Kasumi-1 (cell line): ENCODE measurements around the gene BAG5.

Source experiments
- DNase-seq, 2 experiments: peaks; one replicate each; lab custom pipeline; 2025; lab: John Stamatoyannopoulos, UW

Gene BAG5

DNA sequence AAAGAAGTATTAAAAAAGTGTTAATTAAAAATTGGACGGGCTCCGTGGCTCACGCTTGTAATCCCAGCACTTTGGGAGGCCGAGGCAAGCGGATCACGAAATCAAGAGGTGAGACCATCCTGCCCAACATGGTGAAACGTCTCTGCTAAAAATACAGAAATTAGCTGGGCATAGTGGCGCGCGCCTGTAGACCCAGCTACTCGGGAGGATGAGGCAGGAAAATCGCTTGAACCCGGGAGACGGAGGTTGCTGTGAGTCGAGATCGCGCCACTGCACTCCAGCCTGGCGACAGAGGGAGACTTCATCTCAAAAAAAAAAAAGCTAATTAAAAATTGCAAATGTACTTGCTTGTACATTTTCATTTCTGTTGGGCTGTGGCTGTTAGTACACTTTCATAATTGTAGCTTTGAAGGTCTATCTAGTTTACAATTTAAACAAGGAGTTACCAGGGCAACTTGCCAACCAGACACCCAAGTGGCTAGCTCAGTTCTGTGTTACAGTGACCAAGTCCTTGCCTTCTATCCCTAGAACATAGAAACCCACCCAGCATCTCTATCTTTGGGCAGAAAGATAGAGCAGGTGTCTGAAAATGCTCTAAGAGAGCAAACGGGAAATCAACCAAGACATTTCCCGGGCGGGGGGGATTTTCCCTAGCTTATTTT is 1.5 kb upstream of the BAG5 start:
- DNase-seq: no peak

GRCh38 chr14:103563226-103563620 is 766 bp upstream of the BAG5 start:
- DNase-seq: no peak

DNA sequence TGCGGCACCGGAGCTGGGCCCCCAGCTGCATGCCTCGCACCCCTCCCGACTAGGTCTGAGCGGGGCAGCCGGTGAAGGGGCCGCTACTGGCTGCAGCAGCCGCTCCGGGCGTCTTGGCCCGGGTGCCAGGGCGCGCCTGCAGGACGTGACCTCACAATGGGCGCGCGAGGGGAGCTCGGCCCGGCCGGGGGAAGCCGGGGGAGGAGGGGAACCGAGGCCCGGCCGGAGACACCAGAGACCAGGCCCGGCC is 353 bp downstream of the BAG5 start:
- DNase-seq: no peak

- peak; percentile 25 to 36 for DNase-seq
Measured at GRCh38 chr14:103561381-103562178, 877 bp downstream of the BAG5 start.

GRCh38 chr14:103560691-103561090 is 1.8 kb downstream of the BAG5 start:
- no peak for DNase-seq

DNA sequence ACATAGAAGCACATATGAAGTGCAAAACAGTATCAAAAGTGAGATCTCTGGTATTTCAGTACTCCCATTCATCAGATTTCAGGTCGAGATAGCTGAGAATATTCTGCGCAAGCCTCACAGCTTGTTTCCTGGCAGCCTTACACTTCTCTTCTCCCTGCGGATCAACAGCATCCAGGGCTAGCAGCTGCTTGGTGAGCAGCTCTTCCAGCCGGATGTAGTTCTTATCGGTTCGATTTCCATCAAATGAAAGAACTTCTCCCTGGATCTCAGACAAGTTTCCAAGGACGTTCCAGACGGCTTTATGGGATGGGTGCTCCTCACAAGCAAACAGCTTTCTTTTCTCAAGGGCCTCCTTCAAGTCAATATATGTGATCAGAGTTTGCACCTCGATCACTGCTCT is 2.7 kb downstream of the BAG5 start:
- DNase-seq: no peak

- DNase-seq: no peak
Measured at GRCh38 chr14:103558071-103558882, 4.2 kb downstream of the BAG5 start.

GRCh38 chr14:103556946-103557758 is 5.3 kb downstream of the BAG5 start:
- DNase-seq: no peak

DNA sequence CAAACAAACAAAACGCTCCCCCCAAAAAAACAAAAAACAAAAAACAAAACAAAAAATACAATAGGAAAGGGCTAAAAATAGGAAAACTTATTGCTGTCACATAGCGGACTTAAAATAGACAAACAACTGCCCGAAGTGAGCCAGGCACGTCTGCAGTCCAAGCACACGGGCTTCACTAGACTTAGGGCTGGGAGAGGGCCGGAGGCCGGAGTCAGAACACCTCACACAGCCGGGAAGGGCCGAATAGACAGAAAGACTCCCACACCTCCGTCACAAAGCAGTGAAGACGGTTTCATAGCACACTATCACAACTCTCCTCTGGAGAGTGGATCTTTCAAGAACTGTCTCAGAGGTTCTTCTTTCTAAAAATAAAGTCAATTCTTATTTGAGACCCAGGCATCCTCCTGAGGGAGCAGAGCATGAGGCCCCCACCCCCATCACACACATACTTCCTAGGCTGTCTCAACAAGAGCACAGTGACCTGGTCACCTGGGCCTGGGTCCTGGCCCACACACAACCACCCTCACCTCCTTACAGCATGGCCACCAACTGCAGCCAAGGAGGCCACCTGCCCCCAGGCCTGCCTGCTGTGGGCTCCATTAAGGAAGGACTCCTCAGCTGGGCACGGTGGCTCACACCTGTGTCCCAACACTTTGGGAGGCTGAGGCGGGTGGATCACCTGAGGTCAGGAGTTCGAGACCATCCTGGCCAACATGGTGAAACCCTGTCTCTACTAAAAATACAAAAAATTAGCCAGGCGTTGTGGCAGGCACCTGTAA is 6.7 kb downstream of the BAG5 start:
- no peak for DNase-seq

DNA sequence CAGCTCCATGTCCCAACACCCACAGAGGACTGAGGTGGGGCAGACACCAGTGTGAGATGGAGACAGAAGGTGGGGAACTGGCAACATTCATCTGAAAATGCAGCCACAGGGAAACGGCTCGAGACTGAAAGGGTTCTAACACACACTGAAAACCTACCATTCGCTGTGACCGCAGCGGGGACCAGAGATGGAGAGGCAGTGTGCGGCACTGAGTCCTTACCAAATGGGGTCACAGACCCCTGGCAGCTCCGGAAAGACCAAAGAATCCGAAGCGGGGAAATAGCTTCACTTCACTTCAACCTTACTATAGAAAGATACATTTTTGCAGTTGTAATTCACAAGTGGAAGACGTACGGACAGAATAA is 9.6 kb downstream of the BAG5 start:
- no peak for DNase-seq

DNA sequence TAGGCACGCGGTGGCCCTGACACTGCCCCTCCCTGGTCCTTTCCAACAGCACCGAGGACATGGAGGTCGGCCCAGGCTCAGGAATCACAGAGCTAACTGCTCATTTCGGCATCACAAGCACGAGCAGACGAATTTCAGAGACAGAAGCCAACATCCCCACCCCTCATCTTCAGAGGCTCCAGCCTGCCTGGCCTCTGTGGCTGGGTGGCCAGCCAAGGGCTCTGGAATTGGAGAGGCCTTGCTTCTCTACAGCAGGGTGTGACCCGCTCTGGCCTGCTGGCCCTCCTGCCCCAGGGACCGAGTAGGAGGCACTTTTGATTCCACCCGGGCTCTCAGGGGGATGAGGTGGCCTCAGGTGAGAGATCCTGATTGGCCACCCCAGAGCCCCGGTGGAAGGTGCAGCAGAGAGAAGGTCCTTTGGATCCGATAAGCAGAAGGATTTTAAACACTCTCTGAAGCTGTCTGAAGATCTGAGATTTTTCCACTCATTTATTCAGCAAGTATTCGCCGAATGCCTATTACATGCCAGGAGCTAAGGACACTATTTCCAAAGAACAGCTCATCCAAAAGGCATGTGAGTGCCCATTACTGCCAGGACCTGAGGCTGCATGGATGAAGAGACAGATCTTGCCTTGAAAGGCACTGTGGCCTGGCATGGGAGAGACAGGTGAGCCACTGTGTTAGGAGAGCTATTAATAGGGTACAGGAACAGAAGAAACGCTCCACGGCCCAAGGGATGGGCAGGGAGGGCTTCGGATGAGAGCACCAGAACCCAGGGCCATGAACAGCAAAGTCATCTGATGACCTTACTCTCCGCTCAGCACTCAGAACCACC is 10.2 kb downstream of the BAG5 start:
- DNase-seq: no peak

DNA sequence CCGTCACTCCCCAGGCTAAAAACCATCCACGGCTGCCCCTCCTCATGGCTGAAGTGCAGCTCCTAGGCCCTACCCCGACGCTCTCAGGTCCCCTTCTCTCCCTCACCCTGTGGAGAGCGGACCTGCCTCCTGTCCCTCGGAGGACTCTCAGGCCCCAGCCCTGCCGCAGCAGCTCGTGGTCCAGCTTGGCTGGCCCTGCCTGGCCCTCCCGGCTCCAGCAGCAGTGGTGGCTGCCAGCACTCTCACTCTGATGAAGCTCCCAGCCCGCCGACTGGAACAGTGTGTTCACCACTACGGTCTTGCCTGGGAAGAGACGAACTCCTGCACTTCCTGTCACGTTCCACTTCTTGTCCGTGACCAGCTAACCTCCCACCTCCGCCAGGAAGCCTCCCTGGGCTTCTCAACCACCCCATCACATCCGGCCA is 11.1 kb downstream of the BAG5 start:
- DNase-seq: no peak

- no peak for DNase-seq
Measured at GRCh38 chr14:103550451-103551337, 11.8 kb downstream of the BAG5 start.

- no peak for DNase-seq
Measured at GRCh38 chr14:103549361-103550311, 12.8 kb downstream of the BAG5 start.

GRCh38 chr14:103548463-103549351 is 13.8 kb downstream of the BAG5 start:
- no peak for DNase-seq

- DNase-seq: no peak
Measured at GRCh38 chr14:103547941-103548462, 14.5 kb downstream of the BAG5 start.

DNA sequence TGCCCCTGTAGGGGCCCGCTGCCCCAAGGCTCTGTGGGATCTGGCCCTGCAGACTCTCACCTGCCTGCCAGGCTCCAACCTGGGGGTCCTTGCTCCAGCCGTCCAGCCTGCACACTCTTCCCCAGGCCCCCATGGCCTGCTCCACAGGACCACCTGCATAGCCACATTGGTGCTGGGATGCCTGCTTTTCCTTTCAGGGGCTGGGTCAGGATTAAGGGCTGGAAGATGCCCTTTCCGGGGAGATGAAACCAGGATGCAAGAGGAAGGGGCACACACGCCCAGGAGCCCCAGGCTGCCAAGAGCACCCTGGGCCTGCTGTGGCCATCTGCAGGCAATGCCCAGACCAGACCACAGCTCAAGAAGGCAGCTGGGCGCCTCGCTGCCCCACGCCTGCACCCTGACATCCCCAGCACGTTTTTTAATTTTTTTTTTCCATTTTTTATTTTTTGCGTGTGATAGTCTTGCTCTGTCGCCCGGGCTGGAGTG is 15.0 kb downstream of the BAG5 start:
- DNase-seq: no peak
